Brain microvascular endothelial cell (primary cell): ENCODE data around the gene PCDH10.

Source experiments
- DNase-seq: peaks from one replicate; pipeline ENCODE4 v3.0.0-alpha.2; 2020
- H3K27ac ChIP-seq: fragments of 250-450 bp; sonication (Bioruptor Pico); 2 replicates; pipeline ENCODE4 v1.5.1; 2020; ENCODE audit warnings: mild to moderate bottlenecking, moderate library complexity
- H3K27me3 ChIP-seq: fragments of 250-450 bp; sonication (Bioruptor Pico); replicated peaks from 2 replicates; pipeline ENCODE4 v1.5.1; 2020; ENCODE audit warnings: mild to moderate bottlenecking
- H3K36me3 ChIP-seq: fragments of 250-450 bp; sonication (Bioruptor Pico); replicated peaks from 2 replicates; pipeline ENCODE4 v1.5.1; 2020; ENCODE audit warnings: mild to moderate bottlenecking
- H3K4me3 ChIP-seq: 2 replicates; pipeline ENCODE4 v1.5.1; 2011; ENCODE audit warnings: low read depth, mild to moderate bottlenecking, control low read depth, low read length, moderate library complexity
- in situ Hi-C: cut with HindIII; loops from 2 replicates; pipeline ENCODE4 v1.10.0; 2017; ENCODE audit warnings: low sequenced_read_pairs, low pct_ligation_motif_present
- TF ChIP-seq, protein P1 (sequence below): IDR thresholded peaks from 2 replicates; pipeline ENCODE4 v1.5.1; 2011; ENCODE audit warnings: low read depth, mild to moderate bottlenecking, moderate library complexity, low read length, control low read depth, inconsistent platforms; ENCODE audit errors: missing control alignments

The PCDH10 gene

DNA sequence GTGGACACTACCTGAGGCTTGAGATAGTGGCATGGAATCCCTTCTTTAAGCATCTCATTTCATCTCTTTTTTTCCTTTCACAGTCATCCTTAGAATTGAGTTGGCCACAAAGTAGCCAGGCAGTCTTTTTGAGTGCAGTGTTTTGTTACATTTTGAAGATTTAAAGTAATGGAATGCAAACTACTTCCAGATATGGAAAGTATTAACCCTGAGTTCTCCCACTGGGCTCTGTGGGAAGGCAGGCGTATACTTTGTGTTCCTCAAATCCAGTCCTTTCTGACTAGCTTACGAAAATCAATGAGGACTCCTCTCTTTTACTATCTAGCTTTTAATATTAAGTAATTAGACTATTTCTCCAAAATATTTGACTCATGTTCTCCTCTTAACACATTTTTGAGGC lies 29.9 kb downstream of the PCDH10 start:
- DNase-seq, result no peak
- Histone ChIP-seq H3K27me3 (no peaks in the 10 kb centered on the region), H3K4me3 (no peak overlapping the region), H3K36me3 (no peaks in the 10 kb centered on the region), H3K27ac (no peak overlapping the region)
- TF ChIP-seq, protein P1, sequence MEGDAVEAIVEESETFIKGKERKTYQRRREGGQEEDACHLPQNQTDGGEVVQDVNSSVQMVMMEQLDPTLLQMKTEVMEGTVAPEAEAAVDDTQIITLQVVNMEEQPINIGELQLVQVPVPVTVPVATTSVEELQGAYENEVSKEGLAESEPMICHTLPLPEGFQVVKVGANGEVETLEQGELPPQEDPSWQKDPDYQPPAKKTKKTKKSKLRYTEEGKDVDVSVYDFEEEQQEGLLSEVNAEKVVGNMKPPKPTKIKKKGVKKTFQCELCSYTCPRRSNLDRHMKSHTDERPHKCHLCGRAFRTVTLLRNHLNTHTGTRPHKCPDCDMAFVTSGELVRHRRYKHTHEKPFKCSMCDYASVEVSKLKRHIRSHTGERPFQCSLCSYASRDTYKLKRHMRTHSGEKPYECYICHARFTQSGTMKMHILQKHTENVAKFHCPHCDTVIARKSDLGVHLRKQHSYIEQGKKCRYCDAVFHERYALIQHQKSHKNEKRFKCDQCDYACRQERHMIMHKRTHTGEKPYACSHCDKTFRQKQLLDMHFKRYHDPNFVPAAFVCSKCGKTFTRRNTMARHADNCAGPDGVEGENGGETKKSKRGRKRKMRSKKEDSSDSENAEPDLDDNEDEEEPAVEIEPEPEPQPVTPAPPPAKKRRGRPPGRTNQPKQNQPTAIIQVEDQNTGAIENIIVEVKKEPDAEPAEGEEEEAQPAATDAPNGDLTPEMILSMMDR, result no peak
- in situ Hi-C loops, result no loop called here

DNA sequence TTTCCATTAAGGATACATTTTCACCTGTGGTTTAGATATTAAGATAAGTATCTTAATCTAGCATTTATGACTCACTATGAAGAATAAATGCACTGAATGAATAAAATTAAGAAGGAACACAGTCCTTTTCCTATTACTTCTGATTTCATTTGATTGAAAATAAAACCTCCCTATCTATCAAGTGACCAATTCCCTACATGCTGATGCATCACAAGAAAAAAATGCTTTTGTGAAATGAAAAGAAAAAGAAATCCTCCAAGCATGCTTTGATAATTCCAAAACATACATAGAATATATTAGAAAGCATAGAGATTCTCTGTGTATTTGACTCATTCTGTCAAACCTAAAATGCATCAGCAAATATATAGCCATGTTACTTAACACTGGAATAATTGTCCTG lies 37.1 kb downstream of the PCDH10 start:
- in situ Hi-C loops, result no loop called here

DNA sequence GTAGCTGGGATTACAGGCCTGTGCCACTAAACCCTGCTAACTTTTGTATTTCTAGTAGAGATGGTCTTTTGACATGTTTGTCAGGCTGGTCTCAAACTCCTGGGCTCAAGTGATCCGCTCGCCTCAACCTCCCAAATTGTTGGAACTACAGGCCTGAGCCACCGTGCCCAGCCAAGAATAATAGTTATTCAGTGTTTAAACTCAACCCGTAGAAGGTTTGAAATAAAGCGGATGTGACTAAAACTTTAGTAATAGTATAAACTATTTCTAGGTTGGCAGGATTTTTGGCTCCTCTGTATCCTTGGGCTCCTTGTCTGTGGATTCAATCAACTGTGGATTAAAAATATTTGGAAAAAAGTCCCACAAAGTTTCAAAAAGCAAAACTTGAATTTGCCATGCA lies 37.8 kb downstream of the PCDH10 start:
- peak; percentile 1 for DNase-seq
- Histone ChIP-seq H3K4me3 (no peak overlapping the region), H3K36me3 (no peaks in the 10 kb centered on the region), H3K27ac (peak overlapping the region; percentile 36), H3K27me3 (no peaks in the 10 kb centered on the region)
- TF ChIP-seq, protein P1, result no peak
- in situ Hi-C loops, result no loop called here

More for the DNA sequence above, 37.1 kb downstream of the PCDH10 start:
- H3K27ac ChIP-seq, result peak overlapping the region; percentile 36
- no peak for DNase-seq
- H3K27me3 ChIP-seq, result no peaks in the 10 kb centered on the region
- H3K36me3 ChIP-seq, result no peaks in the 10 kb centered on the region
- TF ChIP-seq, protein P1, result no peak
- no peak overlapping the region for H3K4me3 ChIP-seq

DNA sequence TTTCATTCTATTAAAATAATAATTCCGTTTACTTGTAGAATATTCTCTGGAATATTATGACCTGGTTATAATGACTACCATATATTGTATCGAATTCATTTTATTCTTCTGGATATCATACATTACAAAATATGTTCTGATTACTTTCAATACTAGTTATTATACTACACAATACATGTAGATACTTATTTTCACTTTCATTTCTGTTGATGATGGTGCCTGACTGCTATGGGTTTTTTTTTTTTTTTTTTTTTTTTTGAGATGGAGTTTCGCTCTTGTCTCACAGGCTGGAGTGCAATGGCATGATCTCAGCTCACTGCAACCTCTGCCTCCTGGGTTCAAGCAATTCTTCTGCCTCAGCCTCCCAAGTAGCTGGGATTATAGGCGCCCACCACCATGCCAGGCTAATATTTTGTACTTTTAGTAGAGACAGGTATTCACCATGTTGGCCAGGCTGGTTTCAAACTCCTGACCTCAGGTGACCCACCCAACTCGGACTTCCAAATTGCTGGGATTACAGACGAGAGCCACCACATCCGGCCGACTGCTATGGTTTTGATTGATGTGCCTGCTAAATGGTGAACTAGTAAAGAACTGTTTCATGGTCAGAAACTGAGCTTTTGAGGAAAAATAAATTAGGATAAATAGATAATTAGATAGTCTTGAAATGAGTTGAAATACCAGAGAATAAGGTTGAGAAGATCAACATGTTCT lies 39.5 kb downstream of the PCDH10 start:
- TF ChIP-seq, protein P1, result no peak
- H3K4me3 ChIP-seq, result no peak overlapping the region
- no peaks in the 10 kb centered on the region for H3K27me3 ChIP-seq
- DNase-seq, result no peak
- no peak overlapping the region for H3K27ac ChIP-seq
- H3K36me3 ChIP-seq, result no peaks in the 10 kb centered on the region
- in situ Hi-C loops, result no loop called here

DNA sequence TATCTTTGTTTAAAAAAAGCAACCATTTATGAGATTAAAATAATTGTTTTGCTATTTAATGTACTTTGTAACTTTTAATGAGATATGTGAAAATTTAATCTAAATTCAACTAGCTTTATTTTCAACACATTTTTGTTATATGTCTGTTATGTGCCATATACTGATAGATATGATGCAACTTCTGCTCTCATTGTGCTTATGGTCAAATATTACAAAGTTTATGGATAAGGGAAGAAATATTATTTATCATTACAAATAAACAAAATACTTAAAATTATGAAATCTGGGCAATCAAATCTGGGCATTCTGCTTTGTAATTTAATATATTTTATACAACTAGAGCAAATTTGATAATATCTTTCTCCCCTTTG lies 40.0 kb downstream of the PCDH10 start:
- H3K4me3 ChIP-seq, result no peak overlapping the region
- no peaks in the 10 kb centered on the region for H3K36me3 ChIP-seq
- no peaks in the 10 kb centered on the region for H3K27me3 ChIP-seq
- no peak for DNase-seq
- no peak overlapping the region for H3K27ac ChIP-seq
- in situ Hi-C loops, result no loop called here
- TF ChIP-seq, protein P1, result no peak

DNA sequence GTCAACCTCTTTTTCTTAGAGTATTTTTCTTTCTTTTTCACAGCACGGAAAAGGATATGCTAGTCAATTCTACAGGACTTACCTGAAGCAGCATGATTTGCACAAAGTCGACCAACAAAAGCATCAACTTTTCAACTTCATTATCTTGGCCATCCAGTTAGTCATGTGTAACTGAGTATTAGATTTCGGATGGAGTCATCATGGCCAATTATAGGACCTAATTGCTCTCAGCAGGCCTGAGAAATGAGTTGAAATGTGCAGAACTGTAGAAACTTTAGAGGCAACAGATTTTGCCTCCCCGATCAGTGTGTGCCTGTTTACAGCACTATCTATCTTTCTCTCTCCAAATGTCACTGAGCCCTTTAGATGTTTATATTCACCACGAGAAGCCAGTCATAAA lies 41.0 kb downstream of the PCDH10 start:
- no peaks in the 10 kb centered on the region for H3K36me3 ChIP-seq
- no peak overlapping the region for H3K4me3 ChIP-seq
- H3K27me3 ChIP-seq, result no peaks in the 10 kb centered on the region
- no peak for DNase-seq
- in situ Hi-C loops, result no loop called here
- H3K27ac ChIP-seq, result no peak overlapping the region
- TF ChIP-seq, protein P1, result no peak
